Measurements from ENCODE around the gene CALML3.
"Not testable (repeated sequence)": the region's sequence is repeated elsewhere in the genome, so short reads cannot be mapped to it uniquely, and the experiment has no call there.

The CALML3 gene

DNA sequence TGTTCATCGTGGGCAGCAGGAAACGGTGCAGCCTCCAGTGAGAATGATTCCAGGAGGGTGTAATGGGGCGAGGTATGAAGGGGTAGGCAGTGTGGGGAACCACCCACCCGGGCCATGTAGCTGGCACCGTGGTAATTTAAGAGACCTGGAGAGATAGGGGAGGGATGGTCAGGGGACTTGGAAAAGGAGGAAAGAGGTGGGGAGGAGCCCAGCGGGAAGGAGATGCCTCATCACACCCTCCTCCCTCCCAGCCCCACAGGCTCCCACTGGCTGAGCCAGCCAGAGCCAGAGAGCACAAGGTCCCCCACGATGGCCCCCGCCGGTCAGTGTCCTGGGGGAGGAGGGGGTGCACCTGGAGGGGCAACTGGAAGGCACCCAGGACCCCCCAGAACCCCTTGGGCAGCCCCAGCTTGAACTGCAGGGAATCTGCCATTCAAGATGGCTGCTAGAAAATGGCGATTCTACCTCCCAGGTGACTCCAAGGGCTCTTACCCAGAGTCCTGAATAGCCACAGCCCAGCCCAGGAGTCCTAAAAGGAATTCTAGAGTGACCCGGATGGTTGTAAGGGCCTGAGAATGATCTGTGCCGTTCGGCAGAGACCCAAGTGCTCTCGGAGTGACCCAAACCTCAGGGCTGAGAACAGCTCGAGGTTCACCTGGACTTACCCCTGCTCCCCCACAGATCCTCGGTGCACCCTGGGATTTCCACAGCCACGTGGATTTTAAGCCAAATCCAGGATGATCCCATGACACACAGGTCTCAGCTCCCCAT lies 28.8 kb downstream of the CALML3 start:
- TF ChIP-seq, protein P1, sequence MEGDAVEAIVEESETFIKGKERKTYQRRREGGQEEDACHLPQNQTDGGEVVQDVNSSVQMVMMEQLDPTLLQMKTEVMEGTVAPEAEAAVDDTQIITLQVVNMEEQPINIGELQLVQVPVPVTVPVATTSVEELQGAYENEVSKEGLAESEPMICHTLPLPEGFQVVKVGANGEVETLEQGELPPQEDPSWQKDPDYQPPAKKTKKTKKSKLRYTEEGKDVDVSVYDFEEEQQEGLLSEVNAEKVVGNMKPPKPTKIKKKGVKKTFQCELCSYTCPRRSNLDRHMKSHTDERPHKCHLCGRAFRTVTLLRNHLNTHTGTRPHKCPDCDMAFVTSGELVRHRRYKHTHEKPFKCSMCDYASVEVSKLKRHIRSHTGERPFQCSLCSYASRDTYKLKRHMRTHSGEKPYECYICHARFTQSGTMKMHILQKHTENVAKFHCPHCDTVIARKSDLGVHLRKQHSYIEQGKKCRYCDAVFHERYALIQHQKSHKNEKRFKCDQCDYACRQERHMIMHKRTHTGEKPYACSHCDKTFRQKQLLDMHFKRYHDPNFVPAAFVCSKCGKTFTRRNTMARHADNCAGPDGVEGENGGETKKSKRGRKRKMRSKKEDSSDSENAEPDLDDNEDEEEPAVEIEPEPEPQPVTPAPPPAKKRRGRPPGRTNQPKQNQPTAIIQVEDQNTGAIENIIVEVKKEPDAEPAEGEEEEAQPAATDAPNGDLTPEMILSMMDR (IDR thresholded peaks at IDR 0.05; ENCODE audit: low read depth, low read length, missing control alignments): no peak
- H3K4me3 ChIP-seq (ENCODE audit: low read depth, low read length): no peak overlapping the region
- DNase-seq (ENCODE audit: low read depth): no peak

DNA sequence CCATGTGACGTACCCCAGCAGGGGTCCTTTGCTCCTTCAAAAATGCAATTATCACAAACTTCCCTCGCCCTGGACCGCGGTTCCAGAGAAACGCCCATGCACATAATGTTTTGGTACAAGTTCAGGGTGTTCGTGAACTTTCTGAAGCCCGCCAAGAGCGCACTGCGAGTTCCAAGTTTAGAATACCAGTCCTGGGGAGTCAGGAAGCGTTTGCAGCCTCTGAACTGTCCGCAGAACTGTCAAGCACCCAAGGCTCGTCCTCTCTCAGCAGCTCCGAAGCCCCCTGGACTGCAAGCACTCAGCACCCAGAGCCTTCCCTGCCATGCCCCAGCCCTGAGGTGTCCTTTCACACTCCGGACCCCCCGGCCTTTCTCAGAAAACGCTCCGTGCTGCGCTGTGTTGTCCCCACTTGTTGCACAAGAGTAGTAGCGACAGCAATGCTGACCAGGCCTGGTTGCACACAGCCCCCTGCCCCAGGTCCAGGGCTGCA lies 30.3 kb downstream of the CALML3 start:
- TF ChIP-seq, protein P1 (IDR thresholded peaks at IDR 0.05; ENCODE audit: low read depth, low read length, missing control alignments): no peak
- DNase-seq (ENCODE audit: low read depth): no peak
- H3K4me3 ChIP-seq (ENCODE audit: low read depth, low read length): no peak overlapping the region

DNA sequence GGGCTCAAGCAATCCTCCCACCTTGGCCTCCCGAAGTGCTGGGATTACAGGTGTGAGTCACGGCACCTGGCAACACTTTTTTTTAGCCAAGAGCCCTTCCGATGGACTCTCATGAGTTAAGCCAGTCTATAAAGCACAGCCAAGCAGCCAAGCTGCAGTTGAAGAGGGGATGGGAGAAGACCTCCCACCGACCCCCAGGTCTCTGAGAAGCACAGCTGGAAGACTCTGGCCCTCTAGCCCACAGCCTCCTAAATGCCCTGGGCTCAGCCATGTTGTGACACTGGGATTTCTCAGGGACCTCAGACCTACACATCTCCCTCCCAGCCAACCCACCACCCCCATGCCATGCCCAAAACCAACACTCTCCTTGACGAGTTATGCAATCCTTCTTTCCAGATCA lies 31.1 kb downstream of the CALML3 start:
- TF ChIP-seq, protein P1 (IDR thresholded peaks at IDR 0.05; ENCODE audit: low read depth, low read length, missing control alignments): no peak
- H3K4me3 ChIP-seq (ENCODE audit: low read depth, low read length): no peak overlapping the region
- DNase-seq (ENCODE audit: low read depth): no peak

DNA sequence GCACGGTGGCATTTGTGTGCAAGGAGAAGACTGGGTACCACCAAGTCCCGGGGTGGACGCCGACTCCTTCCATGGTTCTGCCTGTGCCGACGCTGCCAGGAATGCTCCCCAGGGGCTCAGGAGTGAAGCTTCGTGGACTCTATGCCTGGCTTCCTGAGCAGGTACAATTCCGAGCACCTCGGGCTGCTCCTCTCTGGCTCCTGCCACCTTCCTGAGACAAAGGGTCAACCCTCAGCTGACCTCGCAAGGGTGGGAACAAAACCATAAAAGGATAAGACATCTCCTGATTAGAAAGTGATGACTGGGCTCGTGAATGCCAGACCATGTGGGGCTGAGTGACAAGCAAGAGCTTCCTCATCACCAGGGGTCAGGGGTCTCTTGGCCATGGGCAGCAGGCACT lies 31.8 kb downstream of the CALML3 start:
- no peak for DNase-seq (ENCODE audit: low read depth)
- TF ChIP-seq, protein P1 (IDR thresholded peaks at IDR 0.05; ENCODE audit: low read depth, low read length, missing control alignments): no peak
- no peak overlapping the region for H3K4me3 ChIP-seq (ENCODE audit: low read depth, low read length)

DNA sequence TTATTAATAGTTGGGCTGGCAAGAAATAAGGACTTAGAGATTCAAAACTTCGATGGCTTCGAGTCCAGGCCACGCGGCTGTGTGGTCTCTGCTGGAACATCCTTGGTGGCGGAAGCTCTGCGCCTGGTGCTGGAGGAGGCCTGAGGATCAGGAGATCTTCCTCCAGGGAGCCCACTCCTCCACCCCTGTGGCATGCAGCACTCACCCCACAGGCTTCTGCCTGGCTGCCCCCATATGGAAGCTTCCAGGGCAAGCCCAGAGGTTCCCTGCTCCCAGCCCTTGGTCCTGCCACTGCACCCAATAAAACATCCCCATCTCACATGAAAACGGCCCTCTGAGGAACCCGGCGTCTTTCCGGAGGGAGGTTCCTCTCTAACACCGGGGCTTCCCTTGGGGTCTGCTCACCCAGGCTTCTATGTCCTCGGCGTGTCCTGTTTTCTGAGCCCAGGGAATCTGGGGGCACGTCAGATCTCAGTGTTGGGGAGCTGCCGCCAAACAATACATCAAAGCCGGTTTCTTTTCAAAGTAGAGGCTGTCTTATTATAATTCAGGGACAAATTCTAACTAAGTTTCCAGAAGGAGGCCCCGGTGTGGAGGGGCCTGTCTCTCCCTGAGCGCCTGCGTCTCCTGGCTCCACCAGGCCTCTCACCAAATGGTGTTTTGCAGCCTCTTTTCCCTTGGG lies 32.4 kb downstream of the CALML3 start:
- TF ChIP-seq, protein P1 (IDR thresholded peaks at IDR 0.05; ENCODE audit: low read depth, low read length, missing control alignments): no peak
- DNase-seq (ENCODE audit: low read depth): no peak
- no peak overlapping the region for H3K4me3 ChIP-seq (ENCODE audit: low read depth, low read length)

DNA sequence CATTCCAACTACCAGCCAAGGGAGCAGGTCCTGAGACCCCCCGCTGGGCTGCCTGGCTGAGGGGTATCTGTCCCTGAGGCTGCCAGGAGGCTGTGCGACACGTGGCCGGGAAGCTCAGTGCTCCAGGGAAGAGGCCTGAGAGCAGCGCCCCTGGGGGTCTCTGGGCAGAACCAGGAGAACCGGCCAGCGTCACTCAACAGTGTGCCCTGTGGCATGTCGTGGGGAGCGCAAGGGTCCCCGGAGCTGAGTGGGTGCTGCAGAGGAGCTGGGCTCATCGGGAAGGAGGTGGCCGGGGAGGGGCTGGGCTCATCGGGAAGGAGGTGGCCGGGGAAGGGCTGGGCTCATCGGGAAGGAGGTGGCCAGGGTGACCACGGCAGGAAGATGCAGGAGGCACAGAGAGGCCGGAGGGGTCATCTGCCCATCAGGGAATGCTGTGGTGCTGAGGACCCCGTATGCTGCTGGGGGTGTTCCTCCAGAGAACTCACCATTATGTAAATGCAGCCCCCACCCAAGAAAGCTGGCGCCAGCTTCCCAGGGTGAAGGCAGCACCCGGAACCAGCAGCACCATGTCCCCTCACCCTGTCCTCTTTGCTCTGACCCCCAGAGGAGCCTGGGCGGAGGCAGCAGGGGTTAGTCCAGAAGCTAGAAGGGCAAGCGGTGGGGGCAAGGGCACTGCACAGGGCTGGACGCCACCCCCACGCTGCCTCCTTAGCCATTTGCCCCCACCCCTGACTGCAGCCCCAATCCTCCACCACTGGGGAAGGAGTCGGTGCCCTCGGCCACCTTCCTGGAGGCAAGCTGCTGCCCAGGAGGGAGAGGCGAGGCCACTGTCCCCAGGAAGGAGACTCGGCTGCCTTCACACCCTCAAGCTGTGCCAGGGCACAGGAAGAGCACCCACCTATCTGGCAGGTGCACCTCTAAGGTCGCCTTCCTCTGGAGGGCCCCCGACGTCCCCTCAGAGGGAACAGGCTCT lies 33.3 kb downstream of the CALML3 start:
- no peak overlapping the region for H3K4me3 ChIP-seq (ENCODE audit: low read depth, low read length)
- no peak for DNase-seq (ENCODE audit: low read depth)
- TF ChIP-seq, protein P1 (IDR thresholded peaks at IDR 0.05; ENCODE audit: low read depth, low read length, missing control alignments): no peak

DNA sequence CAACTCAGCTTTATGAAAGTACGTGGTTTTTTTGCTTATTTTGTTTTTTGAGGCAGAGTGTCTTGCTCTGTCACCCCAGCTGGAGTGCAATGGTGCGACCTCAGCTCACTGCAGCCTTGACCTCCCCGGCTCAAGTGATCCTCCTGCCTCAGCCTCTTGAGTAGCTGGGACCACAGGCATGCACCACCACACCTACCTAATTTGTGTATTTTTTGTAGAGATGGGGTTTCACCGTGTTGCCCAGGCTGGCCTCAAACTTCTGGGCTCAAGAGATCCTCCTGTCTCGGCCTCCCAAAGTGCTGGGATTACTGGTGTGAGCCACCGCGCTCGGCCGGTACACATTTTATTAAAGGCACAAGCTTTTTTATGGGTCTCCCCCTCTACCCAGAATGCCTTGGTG lies 34.3 kb downstream of the CALML3 start:
- DNase-seq (ENCODE audit: low read depth); H3K4me3 ChIP-seq (ENCODE audit: low read depth, low read length): not testable (repeated sequence)
